Amygdala (tissue), 56 donors: ENCODE results near the gene LCK.

ENCODE experiments used
- DNase-seq, 56 donors: peaks; one replicate each; lab custom pipeline; 2025; lab: John Stamatoyannopoulos, UW

Gene LCK

DNA sequence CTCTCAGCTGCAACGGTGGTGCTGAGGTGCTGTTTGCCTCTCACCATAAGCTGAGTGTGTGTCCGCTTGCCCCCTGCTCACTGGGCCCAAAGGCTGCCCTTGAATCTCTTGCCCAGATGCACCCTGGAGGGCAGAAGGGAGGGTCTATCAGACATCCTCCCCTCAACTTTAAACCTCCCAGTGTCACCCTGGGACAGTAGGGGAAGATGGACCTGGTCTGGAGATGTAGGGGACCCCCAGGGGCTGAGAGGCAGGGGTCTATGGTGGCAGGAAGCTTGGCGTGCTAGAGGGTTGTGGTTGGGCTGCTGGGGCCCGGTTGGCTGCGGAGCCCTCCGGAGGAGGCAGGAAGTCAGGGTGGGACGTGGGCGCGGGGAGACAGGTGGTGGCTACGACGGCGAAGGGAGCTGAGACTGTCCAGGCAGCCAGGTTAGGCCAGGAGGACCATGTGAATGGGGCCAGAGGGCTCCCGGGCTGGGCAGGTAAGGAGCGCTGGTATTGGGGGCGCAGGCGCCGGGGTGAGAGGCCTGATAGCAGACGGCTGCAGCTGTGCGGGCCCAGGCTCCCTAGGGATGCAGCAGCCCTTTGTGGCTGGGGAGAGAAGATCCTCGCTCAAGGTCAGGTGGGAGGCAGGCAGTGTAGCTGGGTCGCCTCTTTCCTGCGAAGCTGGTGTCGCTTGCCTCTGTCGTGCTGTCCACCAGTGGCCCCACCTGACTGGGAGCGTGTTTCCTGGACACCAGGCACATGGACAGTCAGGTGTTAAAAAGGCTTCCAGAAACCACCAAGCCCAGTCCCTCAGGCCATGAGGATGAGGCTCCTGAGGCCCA is at the start of gene LCK:
TSS of gene LCK (plus strand) at position 373 of the 824 bp plus-strand sequence. CDS start 23,065 bp downstream, outside the sequence.
- no peak for DNase-seq

DNA sequence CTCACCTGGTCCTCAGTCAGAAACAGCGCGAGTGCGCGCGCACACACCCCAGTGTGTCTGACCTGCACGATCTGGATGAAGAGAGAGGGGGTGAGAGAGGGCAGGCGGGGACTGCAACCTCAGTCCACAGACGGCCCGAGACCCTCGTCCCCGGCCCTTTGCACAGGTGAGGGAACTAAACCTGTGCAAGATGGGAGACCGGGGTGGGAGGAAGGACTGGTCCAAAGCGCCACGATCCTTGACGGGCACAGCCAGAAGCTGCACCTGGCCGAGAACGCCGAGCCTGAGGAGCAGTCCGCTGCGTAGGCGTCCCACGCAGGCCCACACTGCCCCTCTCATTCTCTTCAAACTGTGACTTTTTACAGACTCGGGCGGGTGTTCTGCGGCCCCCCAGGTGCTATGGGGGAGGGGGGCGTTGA is 46.1 kb upstream of the LCK start:
- DNase-seq: no peak

DNA sequence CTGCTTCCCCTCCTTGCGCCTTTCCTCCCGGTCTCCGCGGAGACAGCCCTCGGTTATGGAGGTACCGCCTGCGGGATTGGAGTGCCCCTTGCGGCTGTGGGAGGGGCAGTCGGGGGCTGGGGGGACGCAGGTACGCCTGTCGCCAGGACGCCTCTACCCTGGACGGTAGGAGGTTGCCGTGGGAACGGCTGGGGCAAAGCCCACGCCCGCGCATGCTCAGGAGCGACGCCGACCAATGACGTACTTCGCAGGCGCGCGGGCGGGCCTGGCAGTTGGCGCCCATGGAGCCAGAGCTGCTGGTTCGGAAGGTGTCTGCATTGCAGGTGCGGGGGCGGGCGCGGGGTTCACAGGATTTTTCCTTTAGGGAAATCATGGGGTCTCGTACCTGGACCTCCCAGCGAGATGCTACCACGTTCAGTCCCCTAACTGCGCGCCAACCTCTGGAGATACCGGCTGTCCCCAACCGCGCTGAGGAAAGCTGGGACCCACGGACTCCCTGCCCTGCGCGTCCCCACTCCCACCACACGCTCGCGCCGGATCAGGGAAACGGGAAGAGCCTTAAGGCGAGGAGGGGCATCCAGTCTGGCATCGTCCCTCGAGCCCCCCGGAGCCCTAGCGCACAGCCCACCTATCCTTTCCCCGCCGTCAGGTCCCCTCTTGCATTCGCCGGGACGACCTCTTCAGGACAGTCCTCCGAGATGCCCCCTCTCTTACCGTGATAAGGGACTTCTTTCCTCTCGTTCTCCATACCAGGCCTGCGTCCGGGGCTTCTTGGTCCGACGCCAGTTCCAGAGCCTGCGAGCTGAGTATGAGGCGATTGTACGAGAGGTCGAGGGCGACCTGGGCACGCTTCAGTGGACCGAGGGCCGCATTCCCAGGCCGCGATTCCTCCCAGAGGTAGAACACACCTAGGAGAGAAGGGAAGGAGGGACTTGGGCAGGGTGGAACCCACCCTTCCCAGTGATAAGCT is 45.4 kb upstream of the LCK start, which contains the start of gene IQCC:
TSS of gene IQCC (plus strand) at position 271 of the 970 bp plus-strand sequence. CDS start at position 282, 11 bp downstream.
- DNase-seq: peak; percentile 29 to 90 (median 74)

DNA sequence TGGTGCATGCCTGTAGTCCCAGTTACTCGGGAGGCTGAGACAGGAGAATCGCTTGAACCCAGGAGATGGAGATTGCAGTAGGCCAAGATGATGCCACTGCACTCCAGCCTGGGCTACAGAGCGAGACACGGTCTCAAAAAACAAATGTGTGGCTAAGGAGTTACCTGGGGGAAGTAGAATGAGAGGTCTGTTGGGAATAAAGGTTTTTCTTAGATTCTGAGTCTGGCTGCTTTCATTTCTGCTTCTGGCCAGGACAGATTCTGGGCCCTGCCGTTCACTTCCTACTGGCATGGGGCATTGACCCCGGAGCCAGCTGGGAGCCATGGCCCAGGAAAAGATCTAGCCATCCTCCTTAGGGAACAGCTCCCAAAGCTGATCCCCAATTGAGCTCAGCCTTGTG is 42.6 kb upstream of the LCK start:
- DNase-seq: no peak

DNA sequence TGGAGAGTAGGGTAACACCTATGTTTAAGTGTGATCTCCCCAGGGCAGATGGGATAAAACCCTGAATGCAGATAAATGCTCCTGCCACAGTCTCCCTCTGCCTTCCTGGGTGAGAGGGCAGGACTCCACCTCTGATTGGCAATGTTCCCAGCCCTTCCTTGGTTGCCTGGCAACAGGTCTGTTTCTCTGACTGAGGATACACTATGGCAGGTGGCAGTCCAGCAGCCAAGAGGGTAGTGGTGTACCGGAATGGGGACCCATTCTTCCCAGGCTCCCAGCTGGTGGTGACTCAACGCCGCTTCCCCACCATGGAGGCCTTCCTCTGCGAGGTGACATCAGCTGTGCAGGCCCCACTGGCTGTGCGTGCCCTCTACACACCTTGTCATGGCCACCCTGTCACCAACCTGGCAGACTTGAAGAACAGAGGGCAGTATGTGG is 42.2 kb upstream of the LCK start, which contains the start of gene DCDC2B:
TSS of gene DCDC2B (plus strand) at position 199 of the 438 bp plus-strand sequence. CDS start at position 204, 5 bp downstream.
- DNase-seq: peak in 2 of 56 donors; percentile 12 to 31

DNA sequence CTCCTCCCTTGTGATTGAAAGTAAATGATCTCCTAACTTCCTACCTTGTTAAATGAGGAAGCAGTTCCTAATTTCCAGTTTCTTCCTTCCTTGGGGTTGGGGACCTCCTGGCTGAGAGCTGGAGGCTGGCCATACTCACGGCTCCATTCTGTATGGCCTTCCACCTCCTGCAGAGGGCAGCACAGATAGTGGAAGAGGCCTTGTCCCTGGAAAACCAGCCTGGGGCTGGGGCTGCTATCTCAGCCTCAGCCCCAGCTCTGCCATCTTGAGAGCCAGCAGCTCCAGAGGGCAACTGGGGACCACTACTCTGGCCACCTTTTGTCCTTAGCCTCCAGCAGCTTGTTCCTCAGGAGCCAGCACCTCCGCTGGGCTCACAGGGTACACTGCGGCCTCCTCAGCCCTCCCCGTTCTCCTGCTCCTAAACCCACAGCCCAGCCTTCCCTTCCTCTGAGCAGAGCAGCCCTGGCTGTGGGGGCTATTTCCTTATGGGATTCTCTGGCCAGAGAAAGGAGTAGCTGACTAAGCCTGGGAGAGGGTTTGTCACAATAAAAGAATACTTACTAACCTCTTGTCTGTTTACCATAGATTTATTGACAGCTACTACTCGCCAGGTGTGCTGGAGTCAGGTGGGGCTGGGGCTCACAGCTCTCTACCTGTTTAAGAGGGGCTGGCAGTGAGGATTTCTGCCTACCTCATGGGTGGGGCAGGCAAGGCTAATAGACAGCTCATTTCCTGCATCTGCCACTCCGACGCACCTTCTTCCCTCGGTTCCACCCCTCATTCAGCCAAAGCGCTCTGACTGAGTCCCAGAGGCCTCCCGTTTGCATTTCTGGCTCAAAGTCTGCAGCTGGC is 35.2 kb upstream of the LCK start:
- peak in 36 of 56 donors; percentile 4 to 62 (median 31) for DNase-seq

DNA sequence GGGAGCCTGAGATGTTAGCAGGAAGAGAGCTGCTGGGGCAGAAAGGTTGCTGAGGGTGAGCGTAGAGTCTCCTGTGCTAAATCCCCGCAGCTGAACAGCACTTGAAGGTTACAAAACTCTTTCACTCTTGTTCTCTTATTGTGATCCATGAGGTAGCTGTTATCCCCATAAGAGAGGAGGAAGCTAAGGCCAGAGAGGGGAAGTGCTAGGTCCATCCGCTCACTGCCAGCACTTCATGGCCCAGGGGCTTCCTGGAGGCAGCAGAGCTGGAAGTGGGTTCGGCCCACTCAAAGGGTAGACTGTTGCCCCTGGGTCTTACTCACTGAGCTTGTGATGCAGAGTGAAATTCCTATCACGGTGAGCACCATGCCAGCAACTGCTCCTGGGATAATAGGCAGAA is 34.5 kb upstream of the LCK start:
- no peak for DNase-seq

DNA sequence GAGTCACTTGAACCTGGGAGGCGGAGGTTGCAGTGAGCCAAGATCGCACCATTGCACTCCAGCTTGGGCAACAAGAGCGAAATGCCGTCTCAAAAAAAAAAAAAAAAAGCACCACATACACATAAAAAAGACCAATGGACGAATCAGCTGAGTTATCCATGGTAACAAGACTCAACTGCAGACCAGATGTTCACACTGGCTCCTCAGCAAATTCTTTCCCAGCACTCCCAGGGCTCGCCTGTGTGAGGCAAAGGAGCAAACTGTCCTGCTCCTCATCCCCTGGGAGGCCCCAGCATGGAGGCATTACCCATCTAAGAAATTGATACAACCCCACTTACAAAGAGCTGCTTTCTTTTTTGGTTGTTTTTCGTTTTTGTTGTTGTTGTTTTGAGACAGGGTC is 32.0 kb upstream of the LCK start:
- DNase-seq: no peak

DNA sequence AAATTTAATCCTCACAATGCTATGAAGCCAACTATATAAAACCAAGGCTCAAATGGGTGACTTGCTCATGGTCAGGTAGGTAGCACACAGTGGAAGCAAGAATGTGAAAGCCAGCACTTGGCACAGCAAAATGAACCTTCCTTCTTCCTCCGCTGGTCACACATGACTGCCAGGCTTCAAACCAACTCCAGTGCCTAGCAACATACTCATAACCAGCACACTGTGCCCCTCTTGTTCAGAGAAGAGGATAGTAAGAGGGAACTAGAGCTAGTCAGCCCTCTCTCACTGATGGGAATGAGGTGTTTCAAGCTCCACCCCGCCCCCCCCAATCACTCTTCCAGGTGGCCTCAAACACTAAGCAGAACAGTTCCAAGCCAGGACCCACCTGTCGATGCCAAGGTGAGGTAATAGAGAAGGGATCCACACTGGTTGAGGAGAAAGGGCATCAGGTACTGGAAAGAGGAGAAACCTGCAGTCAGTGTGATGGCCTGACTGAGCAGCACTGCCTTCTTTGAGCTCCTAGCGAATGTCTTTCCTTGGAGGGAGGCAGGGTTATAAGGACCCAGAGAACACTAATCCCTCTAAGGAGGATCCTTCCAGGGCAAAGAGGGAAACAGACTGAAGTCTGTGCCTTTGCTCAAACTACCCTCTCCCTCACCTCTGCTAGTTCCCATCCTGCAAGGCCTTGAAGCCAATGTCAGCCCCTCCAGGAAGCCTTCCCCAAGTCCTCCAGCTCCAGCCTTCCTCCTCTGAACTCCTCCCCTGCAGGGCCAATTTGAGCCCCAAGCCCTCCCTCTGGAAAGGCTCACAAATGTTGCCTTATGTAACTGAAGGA is 30.1 kb upstream of the LCK start:
- DNase-seq: no peak

DNA sequence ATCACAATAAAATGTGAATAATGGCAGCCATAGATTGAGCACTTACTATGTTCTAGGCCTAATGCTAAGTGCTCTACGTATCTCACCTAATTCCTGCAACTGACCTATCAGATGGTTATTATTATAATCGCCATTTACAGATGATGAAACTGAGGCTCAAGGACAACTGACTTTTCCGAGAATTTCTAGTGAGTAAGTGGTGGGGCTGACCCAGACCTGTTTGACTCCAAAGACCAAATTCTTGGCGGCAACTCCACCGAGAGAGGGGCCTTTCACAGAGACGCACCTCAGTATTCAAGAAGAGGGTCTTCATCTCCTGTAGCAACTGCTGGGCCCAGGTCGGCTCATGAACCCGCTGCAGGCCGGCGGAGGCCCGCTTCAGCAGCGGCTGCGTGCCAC is 29.5 kb upstream of the LCK start:
- DNase-seq: no peak

DNA sequence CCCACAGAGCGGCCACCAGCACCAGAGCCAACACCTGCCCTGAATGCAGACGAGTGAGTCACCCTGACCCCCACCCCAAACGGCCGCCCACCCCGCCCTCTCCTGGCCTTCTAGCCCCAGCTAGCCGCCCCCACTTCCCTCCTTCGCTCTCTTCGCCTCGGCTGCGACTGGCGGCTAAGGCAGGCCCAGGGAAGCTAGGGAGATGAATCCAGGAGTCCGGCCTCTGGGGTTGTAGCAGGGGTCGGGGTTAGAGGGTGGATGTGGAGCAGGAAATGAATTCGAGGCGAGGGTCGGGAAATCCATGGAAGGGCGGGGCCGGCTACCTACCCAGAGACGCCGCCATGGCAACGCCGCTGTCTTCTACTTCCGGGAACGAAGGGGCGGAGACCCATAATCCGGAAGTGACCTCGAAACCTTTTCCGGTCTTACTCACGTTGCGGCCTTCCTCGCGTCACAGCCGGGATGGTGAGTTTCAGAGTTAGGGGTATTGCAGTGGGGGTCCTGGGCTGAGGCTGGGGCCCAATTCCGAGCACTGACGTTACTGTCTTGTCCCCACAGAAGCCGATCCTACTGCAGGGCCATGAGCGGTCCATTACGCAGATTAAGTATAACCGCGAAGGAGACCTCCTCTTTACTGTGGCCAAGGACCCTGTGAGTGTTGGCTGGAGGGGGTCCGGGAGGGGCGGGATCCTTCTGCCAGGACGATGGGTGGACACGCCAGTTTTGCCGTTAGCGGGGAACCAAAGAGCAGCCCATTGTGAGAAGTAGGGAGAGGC is 28.9 kb upstream of the LCK start, which contains the start of the genes EIF3I and TMEM234:
TSS of gene EIF3I (plus strand) at position 428 of the 776 bp plus-strand sequence. CDS start at position 463, 35 bp downstream.
TSS of gene TMEM234 (minus strand) at position 374 of the 776 bp plus-strand sequence. CDS start at position 343, 31 bp downstream.
- peak; percentile 20 to 95 (median 84) for DNase-seq

DNA sequence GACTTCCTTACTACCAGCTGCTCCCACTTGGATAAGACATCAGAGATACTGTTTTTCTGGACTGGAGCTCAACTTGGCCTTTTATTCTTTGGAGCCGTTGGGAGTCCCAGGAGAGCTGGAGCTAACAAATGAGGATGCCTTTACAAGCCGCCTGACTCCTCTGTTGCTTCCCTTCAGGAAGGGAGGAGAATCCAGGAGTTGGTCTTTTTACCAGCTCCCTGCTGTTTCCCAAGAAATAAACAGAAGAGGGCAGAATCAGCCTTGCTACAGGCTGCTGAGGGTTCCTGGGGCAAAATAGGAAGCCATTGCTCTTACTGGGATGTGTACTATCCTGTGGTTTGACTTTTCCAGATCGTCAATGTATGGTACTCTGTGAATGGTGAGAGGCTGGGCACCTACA is 27.4 kb upstream of the LCK start:
- DNase-seq: no peak

DNA sequence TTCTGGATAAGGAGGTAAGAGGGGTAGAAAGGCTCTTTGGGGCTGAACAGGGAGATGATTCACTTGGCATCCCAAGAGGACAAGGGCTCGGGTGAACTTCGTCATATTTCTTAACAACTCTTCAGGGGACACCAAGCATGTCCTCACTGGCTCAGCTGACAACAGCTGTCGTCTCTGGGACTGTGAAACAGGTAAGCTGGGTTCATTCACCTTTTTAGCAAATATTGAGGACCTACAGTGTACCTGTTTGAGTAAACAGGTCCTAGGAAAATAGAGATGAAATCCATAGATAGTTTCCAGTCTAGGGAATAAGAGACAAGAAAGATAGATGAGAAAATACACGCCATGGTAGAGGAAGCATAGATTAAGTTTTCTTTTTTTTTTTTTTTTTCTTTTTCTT is 26.8 kb upstream of the LCK start:
- no peak for DNase-seq

DNA sequence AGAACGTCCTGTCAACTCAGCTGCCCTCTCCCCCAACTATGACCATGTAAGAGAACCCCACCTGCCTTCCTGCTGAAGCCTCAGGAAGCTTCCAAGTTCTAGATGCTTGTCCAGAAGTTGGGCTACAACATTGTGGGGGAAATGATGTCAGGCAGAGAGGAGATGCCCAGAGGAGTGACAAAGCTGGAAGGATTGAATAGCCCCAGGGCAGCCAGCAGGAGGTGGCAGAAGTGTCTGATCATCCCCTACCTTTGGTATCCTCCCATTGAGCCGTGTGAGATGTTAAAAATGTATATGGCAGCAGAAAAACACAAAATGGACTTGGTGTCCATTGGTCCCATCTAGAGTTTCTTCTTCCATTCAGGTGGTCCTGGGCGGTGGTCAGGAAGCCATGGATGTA is 22.3 kb upstream of the LCK start:
- no peak for DNase-seq

DNA sequence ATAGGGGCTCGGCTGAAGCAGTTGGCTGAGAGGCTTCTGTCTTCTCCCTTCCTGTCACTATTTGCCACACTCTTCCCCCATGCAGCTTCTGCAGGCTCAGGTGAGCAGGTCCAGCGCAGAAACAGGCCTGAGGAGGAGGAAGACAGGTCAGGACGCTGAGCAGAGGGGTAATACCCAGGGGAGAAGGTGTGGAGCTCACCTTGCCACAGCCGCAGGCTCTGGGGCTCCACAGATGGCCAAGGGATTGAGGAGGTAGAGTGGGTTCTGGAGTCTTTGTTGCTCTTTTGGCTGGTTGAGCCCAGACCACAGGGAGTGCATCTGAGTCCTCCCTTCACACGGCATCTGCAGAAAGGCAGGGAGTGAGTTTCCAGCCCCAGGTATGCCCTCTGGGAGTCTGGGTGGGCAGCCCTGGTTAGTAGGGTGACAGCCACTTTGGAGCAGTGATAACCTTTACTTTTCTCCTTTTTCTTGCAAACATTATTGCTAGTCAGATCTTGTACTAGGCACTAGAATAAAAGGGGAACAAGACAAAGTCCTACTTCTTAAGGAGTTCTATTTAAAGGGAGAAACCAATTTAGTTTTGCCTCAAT is 19.1 kb upstream of the LCK start:
- no peak for DNase-seq

DNA sequence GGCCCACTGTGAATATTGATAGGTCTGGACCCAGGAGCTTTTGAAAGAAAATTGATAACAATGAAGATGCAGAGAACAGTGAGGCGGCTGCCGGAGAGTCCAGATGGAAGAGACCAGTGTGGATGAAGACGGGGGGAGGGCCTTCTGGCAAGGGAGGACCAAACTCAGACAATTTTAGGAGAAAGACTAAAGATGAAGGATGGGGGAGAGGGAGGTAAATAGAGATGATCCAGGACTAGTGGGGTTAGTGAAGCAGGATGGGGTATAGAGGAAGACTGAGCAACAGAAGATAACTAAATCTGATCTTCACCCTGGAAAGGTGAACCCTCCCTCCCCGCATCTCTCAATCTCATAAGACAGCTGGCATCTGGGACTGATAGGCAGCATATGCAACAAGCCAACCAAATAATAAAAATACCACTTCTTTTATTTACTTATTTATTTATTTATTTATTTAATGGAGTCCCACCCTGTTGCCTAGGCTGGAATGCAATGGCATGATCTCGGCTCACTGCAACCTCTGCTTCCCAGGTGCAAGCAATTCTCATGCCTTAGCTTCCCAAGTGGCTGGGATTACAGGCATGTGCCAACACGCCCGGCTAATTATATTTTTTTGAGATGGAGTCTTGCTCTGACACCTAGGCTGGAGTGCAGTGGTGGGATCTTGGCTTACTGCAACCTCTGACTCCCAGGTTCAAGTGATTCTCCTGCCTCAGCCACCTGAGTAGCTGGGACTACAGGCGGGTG is 18.3 kb upstream of the LCK start:
- DNase-seq: no peak

DNA sequence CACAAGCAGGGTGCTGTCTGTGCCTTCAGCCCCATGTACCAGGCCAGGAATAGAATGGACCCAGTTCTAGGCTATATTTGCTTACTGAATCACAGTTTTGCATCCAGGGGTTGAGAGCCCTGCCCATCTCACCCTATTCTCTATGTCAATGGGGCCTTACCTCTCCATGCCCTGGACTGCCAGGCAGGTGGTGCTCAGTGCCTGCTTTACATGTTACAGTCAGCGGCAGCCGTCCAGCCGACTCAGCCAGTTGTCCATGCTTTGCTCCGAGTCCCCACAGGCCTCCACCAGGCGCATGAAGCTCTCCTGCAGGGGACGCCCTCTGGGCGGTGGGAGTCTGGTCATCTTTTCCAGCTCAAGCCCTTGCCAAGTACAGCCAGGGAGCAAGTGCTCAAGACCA is 16.3 kb upstream of the LCK start:
- DNase-seq: no peak
